HG02610 (cell line): ENCODE data around the gene CCDC83.
"Not testable (repeated sequence)": the region's sequence is repeated elsewhere in the genome, so short reads cannot be mapped to it uniquely, and the experiment has no call there.

Experiments
- ATAC-seq: cut with Tn5 transposase; IDR thresholded peaks from one replicate; pipeline ENCODE4 v1.9.1; 2021; ENCODE audit warnings: mild to moderate bottlenecking, moderate library complexity; ENCODE audit not compliant: unreplicated experiment

CCDC83 gene

DNA sequence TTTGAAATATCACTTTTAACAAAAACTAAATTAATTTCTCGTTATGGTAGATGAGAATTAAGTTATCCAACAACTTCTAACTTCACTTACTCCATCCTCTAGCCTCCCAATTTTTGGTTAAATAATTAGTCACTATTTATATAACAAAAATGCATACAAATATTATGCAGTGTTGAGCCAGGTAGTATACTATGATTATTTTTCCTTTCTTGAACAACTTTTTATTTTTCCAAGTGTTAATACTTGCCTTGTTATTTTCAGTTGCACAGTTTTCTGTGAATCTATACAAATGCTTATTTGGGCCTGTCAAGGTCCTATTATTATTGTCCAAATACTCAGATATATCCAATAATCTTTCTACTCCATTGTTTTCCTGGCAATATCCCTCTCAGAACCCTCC lies 19.9 kb upstream of the CCDC83 start:
- ATAC-seq: no peak

DNA sequence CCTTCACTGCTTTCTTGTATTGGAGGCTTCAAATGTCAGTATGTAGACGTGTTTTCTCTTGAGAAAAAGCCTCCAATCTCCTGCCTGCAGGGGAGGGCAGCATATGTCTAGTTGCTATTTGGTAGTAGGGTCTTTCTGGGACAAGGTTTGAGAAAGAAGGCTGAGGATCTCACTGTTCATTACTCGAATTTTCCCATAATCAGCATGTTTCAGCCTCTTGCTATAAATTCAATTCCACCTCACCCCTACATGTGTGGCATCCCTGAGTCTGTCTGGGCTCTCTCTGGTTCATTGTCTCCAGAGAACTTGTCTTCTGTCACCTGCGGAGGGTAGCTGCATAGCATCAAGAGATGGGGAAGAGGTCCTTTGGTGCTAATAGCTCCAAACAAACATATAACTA lies 19.5 kb upstream of the CCDC83 start:
- no peak for ATAC-seq

DNA sequence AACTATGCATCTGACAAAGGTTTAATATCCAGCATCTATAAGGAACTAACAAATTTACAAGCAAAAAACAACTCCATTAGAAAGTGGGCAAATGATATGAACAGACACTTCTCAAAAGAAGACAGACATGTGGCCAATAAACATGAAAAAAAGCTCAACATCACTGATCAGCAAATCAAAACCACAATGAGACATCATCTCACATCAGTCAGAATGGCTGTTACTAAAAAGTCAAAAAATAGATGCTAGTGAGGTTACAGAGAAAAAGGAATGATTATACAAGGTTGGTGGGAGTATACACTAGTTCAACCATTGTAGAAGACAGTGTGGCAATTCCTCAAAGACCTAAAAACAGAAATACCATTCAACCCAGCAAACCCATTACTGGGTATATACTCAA lies 14.3 kb upstream of the CCDC83 start:
- not testable (repeated sequence) for ATAC-seq

DNA sequence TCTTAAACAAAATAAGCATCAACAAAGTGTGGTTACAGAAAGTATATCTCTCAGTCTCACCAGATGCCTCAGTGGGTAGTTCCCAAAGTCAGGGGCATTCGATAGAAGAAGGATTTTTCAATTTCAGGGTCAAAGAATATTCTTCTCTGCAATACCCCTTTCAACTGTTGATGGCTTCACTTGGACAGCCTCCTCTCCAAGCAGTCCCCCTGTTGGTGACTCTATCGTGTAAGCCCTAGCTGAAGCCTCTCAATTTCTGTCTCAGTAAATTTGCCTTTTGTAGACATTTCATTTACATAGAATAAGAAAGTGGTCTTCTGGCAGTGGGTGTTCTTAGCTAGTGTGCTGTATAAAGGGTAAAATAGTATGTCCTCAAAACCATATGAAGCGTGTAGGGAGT lies 11.3 kb upstream of the CCDC83 start:
- no peak for ATAC-seq

DNA sequence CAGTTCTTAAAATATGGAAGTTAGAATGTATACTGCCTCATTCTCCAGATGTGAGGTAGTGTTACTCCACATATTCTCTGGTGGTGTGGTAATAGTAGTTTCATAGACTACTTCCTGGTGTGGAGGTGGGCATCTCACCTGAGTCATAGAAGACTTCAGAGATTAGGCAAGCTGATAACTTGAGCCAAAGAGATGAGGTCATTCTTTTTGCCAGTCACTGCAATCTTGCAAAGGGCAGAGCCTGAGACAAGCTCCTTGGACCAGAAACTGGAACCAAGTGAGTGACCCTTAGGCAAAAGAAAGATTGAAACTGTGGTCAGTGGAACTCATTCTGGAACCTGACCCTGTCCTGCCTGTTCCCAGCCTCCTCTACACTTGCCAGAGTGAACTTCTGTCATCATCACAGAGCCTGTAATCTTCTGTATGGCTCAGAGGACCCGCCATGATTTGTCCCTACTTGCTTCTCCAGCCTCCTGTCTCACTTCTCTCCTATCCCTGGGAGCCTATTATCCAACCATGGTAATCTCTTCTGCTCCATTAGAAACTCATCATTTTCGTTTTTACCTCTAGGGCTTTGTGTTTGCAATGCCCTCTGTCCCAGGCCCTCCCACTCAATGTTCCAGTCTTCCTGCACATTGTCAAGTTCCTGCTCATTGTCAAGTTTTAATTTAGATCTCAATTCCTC lies 10.6 kb upstream of the CCDC83 start:
- peak; percentile 65 for ATAC-seq

DNA sequence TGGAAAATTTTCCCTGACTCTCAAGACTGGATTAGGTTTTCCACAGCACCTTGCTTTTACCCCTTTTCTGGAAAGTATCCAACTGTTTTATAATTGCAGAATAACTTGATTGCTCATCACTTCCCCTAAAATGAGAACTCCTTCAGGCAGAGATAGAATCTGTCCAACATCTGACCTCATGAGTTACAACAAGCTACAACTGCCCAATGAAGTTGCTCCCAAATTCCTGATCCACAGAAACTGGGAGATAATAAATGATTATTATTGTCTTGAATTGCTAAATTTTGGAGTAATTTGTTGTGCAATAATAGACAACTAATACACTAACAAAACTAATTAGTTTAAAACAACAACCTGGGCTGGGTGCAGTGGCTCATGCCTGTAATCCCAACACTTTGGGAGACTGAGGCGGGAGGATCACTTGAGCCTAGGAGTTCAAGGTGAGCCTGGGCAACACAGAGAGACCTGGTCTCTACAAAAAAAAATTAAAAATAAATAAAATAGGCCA lies 10.0 kb upstream of the CCDC83 start:
- ATAC-seq: no peak

DNA sequence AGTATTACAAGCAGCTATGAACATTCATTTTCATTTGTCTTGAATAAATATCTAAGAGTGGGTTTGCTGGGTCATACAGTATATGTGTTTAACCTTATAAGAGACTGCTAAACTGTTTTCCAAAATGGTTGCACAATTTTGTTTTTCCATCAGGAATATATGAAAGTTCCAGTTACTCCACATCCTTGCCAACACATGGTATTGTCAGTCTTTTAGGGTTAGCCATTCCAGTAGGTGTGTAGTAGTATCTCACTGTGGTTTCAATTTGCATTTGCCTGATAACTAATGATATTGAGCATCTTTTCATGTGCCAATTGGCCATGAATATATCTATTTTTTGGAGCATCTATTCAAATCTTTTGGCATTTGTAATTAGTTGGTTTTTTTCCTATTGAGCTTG lies 7.7 kb upstream of the CCDC83 start:
- ATAC-seq: no peak

DNA sequence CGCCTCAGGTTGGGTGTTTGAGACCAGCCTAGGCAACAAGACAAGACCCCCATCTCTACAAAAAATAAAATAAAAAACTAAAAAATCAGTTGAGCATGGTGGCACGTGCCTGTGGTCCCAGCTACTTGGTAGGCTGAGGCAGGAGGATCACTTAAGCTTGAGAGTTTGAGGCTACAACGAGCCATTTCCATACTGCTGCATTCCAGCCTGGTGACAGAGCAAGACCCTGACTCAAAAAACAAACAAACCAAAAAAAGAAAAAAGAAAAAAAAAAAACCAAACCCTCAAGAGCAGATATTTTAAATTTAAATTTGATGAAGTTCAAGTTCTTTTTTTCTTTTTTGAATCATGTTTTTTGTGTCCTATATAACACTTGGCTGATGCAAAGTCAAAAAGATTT lies 7.2 kb upstream of the CCDC83 start:
- no peak for ATAC-seq

DNA sequence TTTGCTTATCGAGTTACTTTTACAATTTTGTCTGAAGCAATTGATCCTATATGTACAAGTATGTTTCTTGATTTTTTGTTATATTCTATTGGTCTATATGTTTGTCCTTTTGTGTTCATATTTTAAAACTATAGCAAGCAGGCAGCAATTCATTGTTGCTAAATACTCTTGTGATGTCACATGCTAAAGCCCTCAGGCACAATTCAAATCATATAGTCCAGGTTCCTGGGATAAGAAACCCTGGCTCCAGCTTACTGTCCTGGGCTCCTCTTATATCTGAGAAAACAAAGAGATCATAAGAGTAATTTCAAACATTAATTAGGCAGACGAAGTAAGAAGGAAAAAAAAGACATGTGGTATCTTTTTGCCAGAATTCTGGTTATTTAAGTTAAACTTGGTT lies 6.6 kb upstream of the CCDC83 start:
- ATAC-seq: no peak

DNA sequence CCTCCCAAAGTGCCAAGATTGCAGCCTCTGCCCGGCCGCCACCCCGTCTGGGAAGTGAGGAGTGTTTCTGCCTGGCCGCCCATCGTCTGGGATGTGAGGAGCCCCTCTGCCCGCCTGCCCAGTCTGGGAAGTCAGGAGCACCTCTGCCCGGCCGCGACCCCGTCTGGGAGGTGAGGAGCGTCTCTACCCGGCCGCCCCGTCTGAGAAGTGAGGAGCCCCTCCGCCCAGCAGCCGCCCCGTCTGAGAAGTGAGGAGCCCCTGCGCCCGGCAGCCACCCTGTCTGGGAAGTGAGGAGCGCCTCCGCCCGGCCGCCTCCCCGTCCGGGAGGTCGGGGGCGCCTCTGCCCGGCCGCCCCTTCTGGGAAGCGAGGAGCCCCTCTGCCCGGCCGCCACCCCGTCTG lies 2.4 kb upstream of the CCDC83 start:
- ATAC-seq: not testable (repeated sequence)

DNA sequence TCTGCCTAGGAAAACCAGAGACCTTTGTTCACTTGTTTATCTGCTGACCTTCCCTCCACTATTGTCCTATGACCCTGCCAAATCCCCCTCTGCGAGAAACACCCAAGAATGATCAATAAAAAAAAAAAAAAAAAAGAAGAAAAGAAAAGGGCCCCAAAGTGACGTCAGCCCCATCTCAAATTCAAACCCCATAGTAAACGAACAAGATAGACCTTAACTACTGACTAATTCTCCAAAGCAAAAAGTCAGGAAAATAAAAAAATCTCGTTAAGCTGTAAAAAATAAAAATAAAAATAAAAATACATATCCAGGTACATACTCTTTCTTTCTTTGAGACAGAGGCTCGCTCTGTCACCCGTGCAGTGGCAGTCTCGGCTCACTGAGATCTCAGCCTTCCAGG lies 1.6 kb upstream of the CCDC83 start:
- not testable (repeated sequence) for ATAC-seq

DNA sequence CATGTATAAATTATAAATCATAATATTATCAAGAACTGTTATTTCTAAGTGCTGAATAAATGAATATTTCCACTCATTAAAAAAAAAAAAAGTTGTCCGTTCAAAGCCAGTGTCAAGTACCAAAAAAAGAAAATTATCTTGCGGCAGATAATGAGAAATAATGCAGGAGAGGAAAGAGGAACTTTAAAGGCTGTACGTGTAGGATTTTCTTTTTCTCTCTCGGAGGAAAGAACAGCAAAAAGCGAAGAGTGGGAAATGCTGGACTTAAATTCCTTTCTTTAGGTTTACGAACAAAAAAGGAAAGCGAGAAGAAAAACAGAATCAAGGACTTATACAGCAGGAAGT lies 999 bp upstream of the CCDC83 start:
- no peak for ATAC-seq

DNA sequence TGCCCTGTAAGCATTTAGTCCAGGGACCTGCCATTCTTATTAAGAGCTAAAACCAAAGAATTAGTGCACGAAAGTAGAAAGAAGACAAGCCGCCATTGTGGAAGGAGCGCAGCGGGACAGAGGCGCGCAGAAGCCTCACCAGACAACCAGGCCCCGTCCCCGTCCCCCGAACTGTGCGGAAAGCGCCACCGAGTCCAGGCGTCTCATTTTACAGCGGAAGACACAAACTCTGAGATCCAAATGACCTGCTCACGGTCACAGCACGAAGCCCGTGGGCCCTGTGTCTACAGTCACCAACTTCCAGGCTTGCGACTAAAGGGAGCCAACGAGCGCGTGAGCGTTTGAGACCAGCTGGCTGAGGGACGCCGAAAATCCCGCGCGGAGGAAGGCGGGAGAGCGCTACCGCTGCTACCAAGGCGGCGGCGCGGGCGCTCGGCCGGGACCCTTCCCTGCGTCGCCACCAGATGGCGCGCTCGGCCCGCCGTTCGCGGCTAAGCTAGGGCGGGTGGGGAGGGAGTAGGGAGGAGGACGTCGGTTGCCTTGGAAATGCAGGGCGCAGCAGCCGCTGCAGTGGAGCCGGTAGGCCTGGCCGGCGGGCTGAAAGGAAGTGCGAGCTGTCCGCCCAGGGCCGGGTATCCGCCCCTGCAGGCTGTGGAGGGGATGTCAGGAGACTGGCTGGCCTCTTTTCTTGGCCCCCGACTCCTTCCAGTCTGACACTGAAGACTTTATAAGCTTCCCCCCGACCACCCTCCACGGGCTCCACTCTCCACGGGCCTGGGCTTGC lies 434 bp upstream of the CCDC83 start:
- ATAC-seq: peak; percentile 99

DNA sequence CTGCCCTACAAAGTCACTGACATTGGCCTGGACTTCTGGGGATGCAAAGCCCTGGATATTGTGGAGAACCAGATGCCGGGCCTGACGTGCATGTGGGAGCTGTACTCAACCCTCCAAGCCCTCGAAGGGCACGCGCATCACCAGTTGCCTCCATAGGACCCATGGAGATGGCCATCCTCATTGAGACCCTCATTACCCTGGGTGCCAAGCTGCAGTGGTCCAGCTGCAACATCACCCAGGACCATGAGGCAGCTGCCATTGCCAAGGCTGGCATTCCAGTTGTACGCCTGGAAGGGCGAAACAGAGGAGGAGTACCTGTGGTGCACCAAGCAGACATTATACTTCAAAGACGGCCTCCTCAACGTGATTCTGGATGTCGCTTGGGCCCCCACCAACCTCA lies 1.9 kb downstream of the CCDC83 start:
- ATAC-seq: no peak

DNA sequence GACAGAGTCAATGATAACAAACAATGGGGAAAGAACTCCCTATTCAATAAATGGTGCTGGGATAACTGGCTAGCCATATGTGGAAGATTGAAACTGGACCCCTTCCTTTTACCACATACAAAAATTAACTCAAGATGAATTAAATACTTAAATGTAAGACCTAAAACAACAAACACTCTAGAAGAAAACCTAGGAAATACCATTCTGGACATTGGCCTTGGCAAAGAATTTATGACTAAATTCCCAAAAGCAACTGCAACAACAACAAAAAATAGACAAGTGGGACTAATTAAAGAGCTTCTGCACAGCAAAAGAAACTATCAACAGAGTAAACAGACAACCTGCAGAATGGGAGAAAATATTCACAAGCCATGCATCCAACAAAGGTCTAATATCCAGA lies 4.4 kb downstream of the CCDC83 start:
- not testable (repeated sequence) for ATAC-seq

DNA sequence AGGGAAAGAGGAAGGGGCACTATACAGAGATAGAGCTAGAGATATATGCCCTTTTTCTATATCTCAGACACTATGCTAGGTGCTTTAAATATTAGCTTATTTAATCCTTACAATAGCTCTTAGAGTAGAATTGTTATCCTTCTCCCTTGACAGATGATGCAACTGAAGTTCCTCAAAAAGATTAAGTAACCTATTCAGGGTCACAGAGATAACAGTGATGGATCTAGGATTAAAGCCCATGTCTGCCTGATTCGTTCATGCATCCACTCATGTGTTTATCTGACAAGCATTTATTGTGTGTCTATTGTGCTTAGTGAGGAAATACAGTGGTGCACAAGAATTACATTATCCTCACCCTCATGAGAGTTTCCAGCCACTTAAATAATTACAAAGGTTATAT lies 8.7 kb downstream of the CCDC83 start:
- no peak for ATAC-seq

DNA sequence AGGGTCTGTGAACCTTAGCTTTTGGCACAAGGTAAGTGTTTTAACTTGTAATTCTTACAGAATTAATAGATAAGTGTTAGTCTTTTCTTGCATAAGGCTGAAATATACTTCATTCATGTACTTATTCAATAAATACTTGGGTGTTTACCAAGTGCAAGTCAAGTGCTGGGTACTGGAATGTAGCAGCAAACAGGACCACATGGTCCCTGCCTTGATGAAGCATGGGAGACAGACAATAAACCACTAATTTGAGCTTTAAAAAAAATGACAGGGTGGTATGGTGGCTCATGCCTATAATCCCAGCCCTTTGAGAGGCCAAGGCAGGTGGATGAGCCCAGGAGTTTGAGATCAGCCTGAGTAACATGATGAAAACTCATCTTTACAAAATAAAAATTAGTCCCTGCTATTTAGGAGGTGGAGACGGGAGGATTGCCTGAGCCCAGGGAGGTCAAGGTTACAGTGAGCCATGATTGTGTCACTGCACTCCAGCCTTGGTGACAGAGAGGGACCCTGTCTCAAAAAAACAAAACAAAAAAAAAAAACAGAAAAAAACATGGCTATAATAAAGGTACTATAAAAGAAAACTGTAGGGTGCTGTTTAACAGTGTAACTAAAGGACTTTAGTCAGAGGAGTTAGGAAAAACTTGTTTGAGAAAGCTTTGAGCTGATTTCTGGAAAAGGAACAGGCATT lies 11.1 kb downstream of the CCDC83 start:
- ATAC-seq: no peak

DNA sequence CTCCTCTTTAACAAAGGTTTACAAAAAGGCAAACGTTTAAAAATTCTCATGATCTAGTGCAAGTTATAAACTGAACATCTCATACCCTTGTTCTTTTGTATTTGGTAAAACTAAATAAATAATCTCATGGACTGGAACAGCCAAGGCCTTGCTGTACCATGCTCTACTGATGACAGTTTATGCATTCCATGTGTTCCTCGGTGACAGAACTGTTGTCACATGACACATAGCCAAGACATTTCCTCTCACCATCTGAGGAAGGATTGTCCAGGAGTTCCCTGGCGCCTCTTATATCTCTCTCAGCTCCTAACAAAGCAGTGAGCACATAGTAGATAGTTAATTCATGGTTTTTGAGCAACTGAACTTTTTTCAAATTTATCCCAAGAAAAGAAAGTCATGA lies 12.6 kb downstream of the CCDC83 start:
- no peak for ATAC-seq

DNA sequence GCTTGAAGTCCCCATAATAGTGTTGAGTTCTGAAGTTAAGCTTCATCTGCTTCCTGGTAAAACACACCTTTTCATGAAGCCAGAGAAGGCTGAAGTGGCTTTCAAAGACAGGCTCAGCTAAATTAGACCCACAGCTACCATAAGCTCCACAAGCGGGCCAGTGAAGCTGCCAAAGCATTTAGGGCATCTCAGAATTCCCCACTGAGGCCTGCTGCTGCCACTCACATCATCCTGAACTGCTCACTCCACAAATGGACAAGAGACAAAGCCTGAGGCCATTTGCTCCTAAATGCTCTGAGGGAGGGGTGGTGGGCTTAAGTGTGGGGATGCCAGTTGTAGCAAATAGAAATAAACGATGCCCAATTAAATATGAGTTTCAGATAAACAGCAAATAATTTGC lies 14.6 kb downstream of the CCDC83 start:
- ATAC-seq: no peak

DNA sequence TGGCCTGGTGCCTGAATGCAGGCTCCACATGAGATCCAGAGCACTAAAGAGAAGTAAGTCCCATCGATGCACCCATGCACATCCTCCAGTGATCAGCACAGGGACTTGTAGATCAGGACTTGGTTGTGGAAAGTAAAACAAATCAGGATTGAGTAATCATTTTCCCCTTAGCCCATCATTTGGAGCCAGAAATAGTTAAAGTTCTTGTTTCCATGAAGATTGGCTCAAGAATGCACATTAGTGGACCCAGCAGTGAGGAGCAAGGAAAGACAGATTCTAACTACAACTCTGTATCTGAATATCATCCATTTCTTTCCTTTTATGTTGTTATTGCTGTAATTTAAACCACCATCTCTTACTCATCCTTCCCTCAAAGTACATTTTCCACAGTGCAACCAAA lies 19.1 kb downstream of the CCDC83 start:
- no peak for ATAC-seq

DNA sequence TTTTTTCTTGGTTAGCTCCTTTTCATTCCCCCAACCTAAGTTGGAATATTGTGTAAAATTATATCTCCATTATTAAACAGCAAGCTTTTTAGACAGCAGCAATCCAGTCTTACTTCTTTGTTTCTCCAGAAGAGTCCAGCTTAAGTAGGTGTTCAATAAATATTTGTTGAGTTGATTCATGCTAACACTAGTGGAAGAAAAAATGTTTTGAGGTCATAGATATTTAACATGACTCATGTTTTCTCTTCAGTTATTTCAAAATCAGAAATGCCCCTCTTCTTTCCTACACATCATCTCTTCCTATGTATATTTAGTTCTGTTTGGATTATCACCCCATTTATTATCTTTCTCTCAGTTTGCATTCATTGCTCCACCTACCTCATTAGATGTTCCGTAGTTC lies 20.3 kb downstream of the CCDC83 start:
- ATAC-seq: no peak

DNA sequence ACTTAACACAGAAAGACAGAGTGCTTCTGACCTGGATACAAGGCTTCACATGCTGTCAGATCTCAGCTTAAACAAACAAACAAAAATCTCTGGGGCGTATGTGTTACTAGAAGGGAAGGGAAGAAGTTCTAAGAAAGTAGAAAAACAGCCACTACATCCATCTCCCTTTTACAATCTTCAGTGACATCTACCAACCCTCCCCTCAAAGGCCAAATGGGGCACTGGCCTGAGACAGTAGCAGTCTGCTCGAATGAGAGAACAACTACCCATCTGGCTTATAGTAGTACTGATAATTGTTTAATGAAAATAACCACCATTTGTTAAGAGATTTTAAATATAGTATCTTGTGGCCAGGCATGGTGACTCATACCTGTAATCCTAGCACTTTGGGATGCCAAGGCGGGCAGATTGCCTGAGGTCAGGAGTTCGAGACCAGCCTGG lies 29.4 kb downstream of the CCDC83 start:
- ATAC-seq: no peak
